Transverse colon (tissue), 3 donors: ENCODE results near the gene TMEM47.

Experiments
- POLR2A ChIP-seq: fragments of 450-650 bp; IDR thresholded peaks from one replicate; pipeline ENCODE4 v1.6.1; 2016; ENCODE audit warnings: antibody characterized with exemption, mild to moderate bottlenecking, moderate library complexity
- TF ChIP-seq, protein P1 (sequence below), 5 experiments: fragments of 200-600 bp in 3 of 5; fragments of 450-650 bp in 2 of 5; sonication (generic) in 3 of 5; IDR thresholded peaks; 1 replicate in 2 of 5; 2 replicates in 3 of 5; pipeline ENCODE4 v1.5.1; 2016 to 2017; ENCODE audit warnings: antibody characterized with exemption in 5 of 5, inconsistent platforms in 3 of 5, mild to moderate bottlenecking in 2 of 5, moderate library complexity in 1 of 5

GRCh38 chrX:34632384-34632783 is 24.7 kb downstream of the TMEM47 start:
- TF ChIP-seq, protein P1, sequence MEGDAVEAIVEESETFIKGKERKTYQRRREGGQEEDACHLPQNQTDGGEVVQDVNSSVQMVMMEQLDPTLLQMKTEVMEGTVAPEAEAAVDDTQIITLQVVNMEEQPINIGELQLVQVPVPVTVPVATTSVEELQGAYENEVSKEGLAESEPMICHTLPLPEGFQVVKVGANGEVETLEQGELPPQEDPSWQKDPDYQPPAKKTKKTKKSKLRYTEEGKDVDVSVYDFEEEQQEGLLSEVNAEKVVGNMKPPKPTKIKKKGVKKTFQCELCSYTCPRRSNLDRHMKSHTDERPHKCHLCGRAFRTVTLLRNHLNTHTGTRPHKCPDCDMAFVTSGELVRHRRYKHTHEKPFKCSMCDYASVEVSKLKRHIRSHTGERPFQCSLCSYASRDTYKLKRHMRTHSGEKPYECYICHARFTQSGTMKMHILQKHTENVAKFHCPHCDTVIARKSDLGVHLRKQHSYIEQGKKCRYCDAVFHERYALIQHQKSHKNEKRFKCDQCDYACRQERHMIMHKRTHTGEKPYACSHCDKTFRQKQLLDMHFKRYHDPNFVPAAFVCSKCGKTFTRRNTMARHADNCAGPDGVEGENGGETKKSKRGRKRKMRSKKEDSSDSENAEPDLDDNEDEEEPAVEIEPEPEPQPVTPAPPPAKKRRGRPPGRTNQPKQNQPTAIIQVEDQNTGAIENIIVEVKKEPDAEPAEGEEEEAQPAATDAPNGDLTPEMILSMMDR (IDR thresholded peaks at IDR 0.05), result no peak
- TF ChIP-seq POLR2A, result no peak
